ENCODE measurements around the gene WAPL. TPM values are rescaled to one million over a fixed set of nuclear protein-coding genes. Genes with fewer than 3 reads are reported as not detected.

The WAPL gene
- total and polyA plus RNA-seq, 9 of the 15 experiments (the other 6 are each of a cell fraction or from before 2014, with no cell fraction given) = 14.3 to 36.4 (median 25.3) TPM

- POLR2A ChIA-PET = interaction anchor here (0.7 kb wide), 1 partner anchor 225 kb away, joined by 3 read pairs; no protein-coding TSS in a partner anchor
- DNase-seq (ENCODE audit: extremely low read depth in 1 of 4, low spot score in 3 of 4) (no peak), ATAC-seq (no peak), FAIRE-seq (no peak)
- in situ Hi-C loops (cut with MboI) (no loop called here), intact Hi-C loops (cut with micrococcal nuclease) (no loop called here)
- Histone ChIP-seq H3K36me3 (ENCODE audit: control insufficient read depth, insufficient read depth, low read length) (peaks cover 77% of the 10 kb centered on the region), H4K20me1 (replicated peaks; ENCODE audit: control insufficient read depth, insufficient read depth, low read length) (no peaks in the 10 kb centered on the region), H3K79me2 (ENCODE audit: control insufficient read depth, insufficient read depth, low read length) (no peaks in the 10 kb centered on the region), H3K9me3 (replicated peaks; ENCODE audit: control insufficient read depth, insufficient read depth, low read depth, low read length) (no peaks in the 10 kb centered on the region), H3K27me3 (ENCODE audit: control insufficient read depth in 2 of 2, insufficient read depth in 2 of 2, low read length in 2 of 2) (no peaks in the 10 kb centered on the region), H3K27ac (ENCODE audit: extremely low read depth, low read depth, low read length) (no peak overlapping the region), H3K9me1 (ENCODE audit: control insufficient read depth, insufficient read depth, low read length) (no peaks in the 10 kb centered on the region), H3K4me2 (ENCODE audit: insufficient read depth, low read length) (no peak overlapping the region), H3K4me3 (no peak overlapping the region), H3K4me1 (replicated peaks in 1 of 2; ENCODE audit: control insufficient read depth in 2 of 2, insufficient read depth in 2 of 2, low read length in 2 of 2) (no peaks in the 10 kb centered on the region), H2AFZ (ENCODE audit: low read depth, low read length) (no peak overlapping the region), H3K9ac (ENCODE audit: insufficient read depth in 1 of 2, low read depth in 2 of 2, low read length in 2 of 2) (no peak overlapping the region)
- BruUV-seq (replicated peaks) = no TSS peak
- TF ChIP-seq ZFP36 (IDR thresholded peaks at IDR 0.05; ENCODE audit: low read depth, low read length, partially characterized antibody) (no peak), SNIP1 (IDR thresholded peaks at IDR 0.05; ENCODE audit: low read depth) (no peak), ARNT (IDR thresholded peaks at IDR 0.05) (no peak), ZKSCAN8 (CRISPR knock-in tag; IDR thresholded peaks at IDR 0.05) (no peak), TEAD1 (CRISPR knock-in tag; IDR thresholded peaks at IDR 0.05) (no peak), ILF3 (IDR thresholded peaks at IDR 0.05; ENCODE audit: borderline replicate concordance) (no peak), HDAC2 (IDR thresholded peaks at IDR 0.05) (no peak), FOXO4 (CRISPR knock-in tag; IDR thresholded peaks at IDR 0.05) (no peak), BRD9 (IDR thresholded peaks at IDR 0.05; ENCODE audit: low read depth, partially characterized antibody) (no peak), ZNF324 (CRISPR knock-in tag; IDR thresholded peaks at IDR 0.05) (no peak)
- CTCF ChIA-PET (ENCODE audit: low intra/inter-chr PET ratio) = no interaction called here
- 83% methylated on average over 7 of the region's 7 CpGs for WGBS (ENCODE audit: insufficient coverage, low coverage, missing lambda C conversion rate)
Measured at GRCh38 chr10:86449926-86450558, 71.5 kb downstream of the WAPL start.

All from K562 (cell line).